Measurements from ENCODE around the gene CAMSAP2.

Gene CAMSAP2

DNA sequence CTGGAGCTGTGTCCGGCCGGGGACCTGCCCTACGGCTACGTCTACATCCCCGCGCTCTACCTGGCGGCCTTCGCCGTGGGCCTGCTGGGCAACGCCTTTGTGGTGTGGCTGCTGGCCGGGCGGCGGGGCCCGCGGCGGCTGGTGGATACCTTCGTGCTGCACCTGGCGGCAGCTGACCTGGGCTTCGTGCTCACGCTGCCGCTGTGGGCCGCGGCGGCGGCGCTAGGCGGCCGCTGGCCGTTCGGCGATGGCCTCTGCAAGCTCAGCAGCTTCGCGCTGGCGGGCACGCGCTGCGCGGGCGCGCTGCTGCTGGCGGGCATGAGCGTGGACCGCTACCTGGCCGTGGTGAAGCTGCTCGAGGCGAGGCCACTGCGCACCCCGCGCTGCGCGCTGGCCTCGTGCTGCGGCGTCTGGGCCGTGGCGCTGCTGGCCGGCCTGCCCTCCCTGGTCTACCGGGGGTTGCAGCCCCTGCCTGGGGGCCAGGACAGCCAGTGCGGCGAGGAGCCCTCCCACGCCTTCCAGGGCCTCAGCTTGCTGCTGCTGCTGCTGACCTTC, 134.5 kb downstream of the CAMSAP2 start:
- Histone ChIP-seq H2AFZ (ENCODE audit: low read length) (no peak overlapping the region), H3K9me2 (replicated peaks; ENCODE audit: low read depth, low read length) (no peaks in the 10 kb centered on the region), H4K20me1 (ENCODE audit: insufficient read depth, low read length, poor library complexity, severe bottlenecking) (no peaks in the 10 kb centered on the region), H3K9ac (ENCODE audit: low read depth, low read length, poor library complexity, severe bottlenecking) (no peak overlapping the region), H3K36me3 (ENCODE audit: insufficient read depth, low read length) (no peaks in the 10 kb centered on the region), H3K9me3 (ENCODE audit: insufficient read depth, low read depth, low read length) (no peaks in the 10 kb centered on the region), H3F3A (ENCODE audit: low read depth) (no peaks in the 10 kb centered on the region; the same call in 1 of the 2 replicates), H3K4me2 (ENCODE audit: low read depth, low read length, poor library complexity, severe bottlenecking) (no peak overlapping the region), H3K79me2 (ENCODE audit: insufficient read depth, low read length) (no peaks in the 10 kb centered on the region), H3K4me1 (ENCODE audit: insufficient read depth, low read length, poor library complexity, severe bottlenecking) (peaks cover 41% of the 10 kb centered on the region), H3K27me3 (ENCODE audit: insufficient read depth, low read length, poor library complexity, severe bottlenecking) (no peaks in the 10 kb centered on the region), H3K4me3 (ENCODE audit: low read length, poor library complexity, severe bottlenecking) (no peak overlapping the region)
- TF ChIP-seq, protein P1, sequence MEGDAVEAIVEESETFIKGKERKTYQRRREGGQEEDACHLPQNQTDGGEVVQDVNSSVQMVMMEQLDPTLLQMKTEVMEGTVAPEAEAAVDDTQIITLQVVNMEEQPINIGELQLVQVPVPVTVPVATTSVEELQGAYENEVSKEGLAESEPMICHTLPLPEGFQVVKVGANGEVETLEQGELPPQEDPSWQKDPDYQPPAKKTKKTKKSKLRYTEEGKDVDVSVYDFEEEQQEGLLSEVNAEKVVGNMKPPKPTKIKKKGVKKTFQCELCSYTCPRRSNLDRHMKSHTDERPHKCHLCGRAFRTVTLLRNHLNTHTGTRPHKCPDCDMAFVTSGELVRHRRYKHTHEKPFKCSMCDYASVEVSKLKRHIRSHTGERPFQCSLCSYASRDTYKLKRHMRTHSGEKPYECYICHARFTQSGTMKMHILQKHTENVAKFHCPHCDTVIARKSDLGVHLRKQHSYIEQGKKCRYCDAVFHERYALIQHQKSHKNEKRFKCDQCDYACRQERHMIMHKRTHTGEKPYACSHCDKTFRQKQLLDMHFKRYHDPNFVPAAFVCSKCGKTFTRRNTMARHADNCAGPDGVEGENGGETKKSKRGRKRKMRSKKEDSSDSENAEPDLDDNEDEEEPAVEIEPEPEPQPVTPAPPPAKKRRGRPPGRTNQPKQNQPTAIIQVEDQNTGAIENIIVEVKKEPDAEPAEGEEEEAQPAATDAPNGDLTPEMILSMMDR (conservative IDR thresholded peaks at IDR 0.05; ENCODE audit: low read length) = no peak
- TF ChIP-seq EZH2phosphoT487 (IDR thresholded peaks at IDR 0.05; ENCODE audit: borderline replicate concordance) = no peak

DNA sequence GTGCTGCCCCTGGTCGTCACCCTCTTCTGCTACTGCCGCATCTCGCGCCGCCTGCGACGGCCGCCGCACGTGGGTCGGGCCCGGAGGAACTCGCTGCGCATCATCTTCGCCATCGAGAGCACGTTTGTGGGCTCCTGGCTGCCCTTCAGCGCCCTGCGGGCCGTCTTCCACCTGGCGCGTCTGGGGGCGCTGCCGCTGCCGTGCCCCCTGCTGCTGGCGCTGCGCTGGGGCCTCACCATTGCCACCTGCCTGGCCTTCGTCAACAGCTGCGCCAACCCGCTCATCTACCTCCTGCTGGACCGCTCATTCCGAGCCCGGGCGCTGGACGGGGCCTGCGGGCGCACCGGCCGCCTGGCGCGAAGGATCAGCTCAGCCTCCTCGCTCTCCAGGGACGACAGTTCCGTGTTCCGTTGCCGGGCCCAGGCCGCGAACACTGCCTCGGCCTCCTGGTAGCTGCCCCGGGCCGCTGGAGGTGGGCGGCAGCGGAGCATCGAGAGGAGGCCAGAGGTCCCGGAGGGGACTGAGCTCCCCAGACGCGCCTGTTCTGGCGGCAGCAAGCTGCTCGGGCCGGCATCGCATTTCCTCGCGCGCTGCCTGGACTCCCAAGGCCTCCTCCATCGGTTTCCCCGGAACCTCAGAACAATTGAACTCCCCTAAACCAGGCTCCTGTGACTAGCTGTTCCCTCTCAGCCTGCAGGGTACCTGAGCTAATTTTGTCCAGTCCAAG, 135.1 kb downstream of the CAMSAP2 start:
- no peaks in the 10 kb centered on the region for H3K27me3 ChIP-seq (ENCODE audit: insufficient read depth, low read length, poor library complexity, severe bottlenecking)
- H3K9me3 ChIP-seq (ENCODE audit: insufficient read depth, low read depth, low read length) = no peaks in the 10 kb centered on the region
- no peaks in the 10 kb centered on the region for H4K20me1 ChIP-seq (ENCODE audit: insufficient read depth, low read length, poor library complexity, severe bottlenecking)
- H3K79me2 ChIP-seq (ENCODE audit: insufficient read depth, low read length) = no peaks in the 10 kb centered on the region
- TF ChIP-seq, protein P1 (conservative IDR thresholded peaks at IDR 0.05; ENCODE audit: low read length) = no peak
- no peak for TF ChIP-seq EZH2phosphoT487 (IDR thresholded peaks at IDR 0.05; ENCODE audit: borderline replicate concordance)
- no peak overlapping the region for H3K4me2 ChIP-seq (ENCODE audit: low read depth, low read length, poor library complexity, severe bottlenecking)
- no peaks in the 10 kb centered on the region for H3K36me3 ChIP-seq (ENCODE audit: insufficient read depth, low read length)
- H3K4me3 ChIP-seq (ENCODE audit: low read length, poor library complexity, severe bottlenecking) = no peak overlapping the region
- H2AFZ ChIP-seq (ENCODE audit: low read length) = no peak overlapping the region
- peaks cover 47% of the 10 kb centered on the region for H3K4me1 ChIP-seq (ENCODE audit: insufficient read depth, low read length, poor library complexity, severe bottlenecking)
- H3K9me2 ChIP-seq (replicated peaks; ENCODE audit: low read depth, low read length) = no peaks in the 10 kb centered on the region
- no peak overlapping the region for H3K9ac ChIP-seq (ENCODE audit: low read depth, low read length, poor library complexity, severe bottlenecking)
- H3F3A ChIP-seq (ENCODE audit: low read depth) = no peaks in the 10 kb centered on the region; the same call in 1 of the 2 replicates

DNA sequence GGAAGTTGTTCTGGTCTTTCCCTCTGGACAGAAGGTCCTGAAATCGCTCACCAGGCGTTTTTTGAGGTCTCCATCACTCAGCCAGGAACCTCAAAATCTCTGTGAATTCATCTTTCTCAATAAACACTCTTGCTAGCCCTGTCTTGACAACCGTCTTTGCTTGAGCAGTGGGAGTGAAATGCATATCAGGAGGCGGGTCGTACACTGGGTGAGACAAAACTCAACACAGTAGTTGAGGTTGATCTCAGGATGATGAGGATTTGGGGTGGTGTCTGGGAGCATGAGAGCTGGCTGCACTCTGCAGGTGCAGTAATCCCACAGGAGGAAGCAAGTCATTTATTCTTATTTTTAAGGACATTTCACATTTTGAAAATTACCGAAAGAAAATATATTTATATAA, 136.0 kb downstream of the CAMSAP2 start:
- H3K9ac ChIP-seq (ENCODE audit: low read depth, low read length, poor library complexity, severe bottlenecking) = no peak overlapping the region
- H3K79me2 ChIP-seq (ENCODE audit: insufficient read depth, low read length) = no peaks in the 10 kb centered on the region
- peaks cover 39% of the 10 kb centered on the region for H3K4me1 ChIP-seq (ENCODE audit: insufficient read depth, low read length, poor library complexity, severe bottlenecking)
- H3K4me3 ChIP-seq (ENCODE audit: low read length, poor library complexity, severe bottlenecking) = no peak overlapping the region
- no peaks in the 10 kb centered on the region for H3K36me3 ChIP-seq (ENCODE audit: insufficient read depth, low read length)
- H3K9me3 ChIP-seq (ENCODE audit: insufficient read depth, low read depth, low read length) = no peaks in the 10 kb centered on the region
- H3F3A ChIP-seq (ENCODE audit: low read depth) = no peaks in the 10 kb centered on the region
- no peaks in the 10 kb centered on the region for H4K20me1 ChIP-seq (ENCODE audit: insufficient read depth, low read length, poor library complexity, severe bottlenecking)
- H3K9me2 ChIP-seq (replicated peaks; ENCODE audit: low read depth, low read length) = no peaks in the 10 kb centered on the region
- no peak overlapping the region for H2AFZ ChIP-seq (ENCODE audit: low read length)
- no peak overlapping the region for H3K4me2 ChIP-seq (ENCODE audit: low read depth, low read length, poor library complexity, severe bottlenecking)
- no peaks in the 10 kb centered on the region for H3K27me3 ChIP-seq (ENCODE audit: insufficient read depth, low read length, poor library complexity, severe bottlenecking)
- no peak for TF ChIP-seq EZH2phosphoT487 (IDR thresholded peaks at IDR 0.05; ENCODE audit: borderline replicate concordance)
- TF ChIP-seq, protein P1 (conservative IDR thresholded peaks at IDR 0.05; ENCODE audit: low read length) = no peak

All from Loucy (cell line).